K562 (cell line): ENCODE measurements around the gene CNDP1. TPM values are rescaled to one million over a fixed set of nuclear protein-coding genes. Genes with fewer than 3 reads are reported as not detected.

Source experiments
- CC2D1A ChIP-seq: fragments of 450-650 bp; IDR thresholded peaks from 2 replicates; pipeline ENCODE4 v1.6.1; 2017; ENCODE audit warnings: mild to moderate bottlenecking
- CHD7 ChIP-seq: fragments of 200-600 bp; sonication (generic); IDR thresholded peaks from one replicate; pipeline ENCODE4 v1.6.1; 2012; ENCODE audit warnings: mild to moderate bottlenecking, low read depth, low read length, inconsistent platforms
- RBM15 ChIP-seq: fragments of 200-400 bp; formaldehyde crosslinking; IDR thresholded peaks from 2 replicates; pipeline ENCODE4 v1.6.1; 2018; ENCODE audit warnings: mild to moderate bottlenecking, low read length, moderate library complexity; ENCODE audit not compliant: insufficient read depth
- TAF9B ChIP-seq: fragments of 450-650 bp; IDR thresholded peaks from 2 replicates; pipeline ENCODE4 v1.6.1; 2018; ENCODE audit warnings: mild to moderate bottlenecking; ENCODE audit not compliant: partially characterized antibody
- ZBTB49 ChIP-seq: sonication (generic); formaldehyde crosslinking; IDR thresholded peaks from 2 replicates; pipeline ENCODE4 v1.8.0; 2022; ENCODE audit warnings: missing genetic modification reagents, mild to moderate bottlenecking, borderline replicate concordance
- ZNF76 ChIP-seq: fragments of 250-450 bp; sonication (Bioruptor Pico); IDR thresholded peaks from 2 replicates; pipeline ENCODE4 v1.4.0; 2020; ENCODE audit warnings: mild to moderate bottlenecking, moderate library complexity, borderline replicate concordance
- polyA plus RNA-seq, 8 experiments: library from polyadenylated mRNA; depleted of rRNA in 4 of 8; stranded (reverse) in 5 of 8; unstranded in 3 of 8; fragments of >200 nt; fragmentation: Nextera tagmentation in 2 of 8; fragmentation: Illumina TruSeq in 1 of 8; extraction: Ambion mirVana in 2 of 8; extraction: Trizol in 1 of 8; gene quantifications; 2 replicates each; pipeline versions ENCODE4 v1.2.1 to v1.2.3, GENCODE V29; 2011 to 2014; ENCODE audit warnings: inconsistent platforms in 1 of 8, missing spikeins in 1 of 8
- total RNA-seq, 7 experiments: library from RNA; depleted of rRNA in 6 of 7; stranded (reverse); fragments of >200 nt in 6 of 7; fragmentation: Illumina TruSeq in 2 of 7; extraction: Trizol in 2 of 7; gene quantifications; 2 replicates each; pipeline versions ENCODE4 v1.2.1 to v1.2.3, GENCODE V29; 2011 to 2021; ENCODE audit warnings: low replicate concordance in 1 of 7

CNDP1 gene
- total and polyA plus RNA-seq, 9 of the 15 experiments (the other 6 are each of a cell fraction or from before 2014, with no cell fraction given), result not detected

- TF ChIP-seq CHD7 (no peak), CC2D1A (no peak), TAF9B (no peak), RBM15 (no peak), ZNF76 (CRISPR knock-in tag) (no peak), ZBTB49 (CRISPR knock-in tag) (no peak)
Measured at GRCh38 chr18:74508366-74508765, 25.9 kb upstream of the CNDP1 start (continued).
